ENCODE measurements around the gene ASH1L. TPM values are rescaled to one million over a fixed set of nuclear protein-coding genes. Genes with fewer than 3 reads are reported as not detected.
"Not testable (repeated sequence)": the region's sequence is repeated elsewhere in the genome, so short reads cannot be mapped to it uniquely, and the experiment has no call there.

Gene ASH1L

DNA sequence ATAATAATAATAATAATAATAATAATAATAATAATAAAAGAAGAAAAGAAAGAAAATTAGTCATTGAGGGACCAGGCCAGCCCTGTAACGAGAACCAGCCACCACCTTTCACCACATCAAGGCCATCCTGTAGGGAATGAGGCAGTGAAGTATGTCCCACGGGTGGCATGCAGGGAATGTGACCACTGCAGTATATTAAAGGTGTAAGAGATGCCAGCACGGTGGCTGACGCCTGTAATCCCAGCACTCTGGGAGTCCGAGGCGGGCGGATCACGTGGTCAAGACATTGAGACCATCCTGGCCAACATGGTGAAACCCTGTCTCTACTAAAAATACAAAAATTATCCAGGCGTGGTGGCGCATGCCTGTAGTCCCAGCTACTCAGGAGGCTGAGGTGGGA is 271.6 kb downstream of the ASH1L start:
- H3K4me1 ChIP-seq (ENCODE audit: control insufficient read depth, low read depth, low read length), result not testable (repeated sequence)
- WGBS (ENCODE audit: extremely low coverage, insufficient coverage, low lambda C conversion rate), result no CpG with 5 or more reads among the region's 10 CpGs

DNA sequence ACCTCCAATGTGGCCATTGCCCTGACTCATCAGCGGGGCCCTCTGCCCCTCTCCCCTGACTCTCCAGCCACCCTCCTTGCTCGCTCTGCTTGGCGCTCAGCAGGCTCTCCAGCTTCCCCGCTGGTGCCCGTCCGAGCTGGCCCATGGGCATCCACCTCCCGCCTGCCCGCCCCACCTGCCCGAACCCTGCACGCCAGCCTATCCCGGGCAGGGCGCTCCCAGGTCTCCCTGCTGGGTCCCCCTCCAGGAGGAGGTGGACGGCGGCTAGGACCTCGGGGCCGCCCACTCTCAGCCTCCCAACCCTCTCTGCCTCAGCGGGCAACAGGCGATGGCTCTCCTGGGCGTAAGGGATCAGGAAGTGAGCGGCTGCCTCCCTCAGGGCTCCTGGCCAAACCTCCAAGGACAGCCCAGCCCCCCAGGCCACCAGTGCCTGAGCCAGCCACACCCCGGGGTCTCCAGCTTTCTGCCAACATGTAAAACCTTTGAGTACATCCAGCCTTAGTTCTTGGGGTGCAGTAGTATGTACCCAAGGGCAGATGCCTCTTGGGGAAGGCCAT is 274.5 kb downstream of the ASH1L start:
- no peak overlapping the region for H2BK5ac ChIP-seq (ENCODE audit: low read length)
- no peak overlapping the region for H3K4me3 ChIP-seq (ENCODE audit: low read length)
- H3K23ac ChIP-seq (ENCODE audit: low read length), result no peak overlapping the region
- no peak overlapping the region for H3K4me2 ChIP-seq (ENCODE audit: low read length)
- no peaks in the 10 kb centered on the region for H3K79me2 ChIP-seq (ENCODE audit: control insufficient read depth, insufficient read depth, low read length)
- DNase-seq, result no peak
- no peaks in the 10 kb centered on the region for H3K27me3 ChIP-seq (ENCODE audit: insufficient read depth, low read length, poor library complexity)
- H3K18ac ChIP-seq (ENCODE audit: low read length), result no peak overlapping the region
- H3K4ac ChIP-seq (ENCODE audit: low read depth, low read length), result no peak overlapping the region
- H4K5ac ChIP-seq (ENCODE audit: low read length), result no peak overlapping the region
- no peak overlapping the region for H2BK15ac ChIP-seq (replicated peaks; ENCODE audit: low read depth)
- no peaks in the 10 kb centered on the region for H3K79me1 ChIP-seq (ENCODE audit: low read length)
- H3K27ac ChIP-seq (ENCODE audit: low read depth, low read length), result no peak overlapping the region
- no peak overlapping the region for H3K56ac ChIP-seq (ENCODE audit: low read length)
- no peaks in the 10 kb centered on the region for H3K4me1 ChIP-seq (ENCODE audit: control insufficient read depth, low read depth, low read length)
- no peak overlapping the region for H2BK120ac ChIP-seq (ENCODE audit: low read depth, low read length)
- H3K36me3 ChIP-seq (ENCODE audit: control insufficient read depth, insufficient read depth, low read length), result peaks cover 2% of the 10 kb centered on the region
- WGBS (ENCODE audit: extremely low coverage, insufficient coverage, low lambda C conversion rate), result no CpG with 5 or more reads among the region's 21 CpGs
- H4K8ac ChIP-seq (ENCODE audit: low read depth, low read length), result no peak overlapping the region
- H2AK5ac ChIP-seq (ENCODE audit: low read length), result no peak overlapping the region
- H3K9ac ChIP-seq (ENCODE audit: low read length), result no peak overlapping the region

More for the DNA sequence above, 271.6 kb downstream of the ASH1L start:
- not testable (repeated sequence) for H3K79me1 ChIP-seq (ENCODE audit: low read length); H3K18ac ChIP-seq (ENCODE audit: low read length); H3K36me3 ChIP-seq (ENCODE audit: control insufficient read depth, insufficient read depth, low read length); DNase-seq; H3K23ac ChIP-seq (ENCODE audit: low read length); H4K5ac ChIP-seq (ENCODE audit: low read length); H3K4ac ChIP-seq (ENCODE audit: low read depth, low read length); H2BK120ac ChIP-seq (ENCODE audit: low read depth, low read length); H3K56ac ChIP-seq (ENCODE audit: low read length); H2BK5ac ChIP-seq (ENCODE audit: low read length); H3K27ac ChIP-seq (ENCODE audit: low read depth, low read length); H3K27me3 ChIP-seq (ENCODE audit: insufficient read depth, low read length, poor library complexity); H3K9ac ChIP-seq (ENCODE audit: low read length); H3K4me2 ChIP-seq (ENCODE audit: low read length); H2AK5ac ChIP-seq (ENCODE audit: low read length); H3K79me2 ChIP-seq (ENCODE audit: control insufficient read depth, insufficient read depth, low read length); H2BK15ac ChIP-seq (replicated peaks; ENCODE audit: low read depth); H3K4me3 ChIP-seq (ENCODE audit: low read length); H4K8ac ChIP-seq (ENCODE audit: low read depth, low read length)

DNA sequence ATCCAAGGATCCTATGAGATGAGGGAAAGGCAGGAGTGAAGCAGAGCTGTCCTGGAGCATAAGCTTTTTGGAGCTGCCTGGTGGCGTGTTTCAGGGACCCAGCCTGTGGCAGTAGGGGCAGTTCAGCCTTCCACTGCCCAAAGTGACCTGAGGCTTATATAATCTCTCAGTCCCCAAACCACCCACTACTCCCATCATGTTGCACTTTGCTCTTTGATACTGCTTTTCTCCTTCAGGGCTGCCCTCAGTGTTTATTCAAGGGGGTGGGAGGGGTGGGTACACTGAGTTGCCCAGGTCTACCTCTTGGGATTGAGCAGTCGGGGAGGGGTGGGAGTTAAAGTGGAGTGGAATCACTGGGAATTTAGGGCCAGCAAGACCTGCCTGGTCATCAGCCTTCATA is 276.1 kb downstream of the ASH1L start:
- no peak for DNase-seq
- Histone ChIP-seq H3K4me2 (ENCODE audit: low read length) (no peak overlapping the region), H3K36me3 (ENCODE audit: control insufficient read depth, insufficient read depth, low read length) (peaks cover 2% of the 10 kb centered on the region)

DNA sequence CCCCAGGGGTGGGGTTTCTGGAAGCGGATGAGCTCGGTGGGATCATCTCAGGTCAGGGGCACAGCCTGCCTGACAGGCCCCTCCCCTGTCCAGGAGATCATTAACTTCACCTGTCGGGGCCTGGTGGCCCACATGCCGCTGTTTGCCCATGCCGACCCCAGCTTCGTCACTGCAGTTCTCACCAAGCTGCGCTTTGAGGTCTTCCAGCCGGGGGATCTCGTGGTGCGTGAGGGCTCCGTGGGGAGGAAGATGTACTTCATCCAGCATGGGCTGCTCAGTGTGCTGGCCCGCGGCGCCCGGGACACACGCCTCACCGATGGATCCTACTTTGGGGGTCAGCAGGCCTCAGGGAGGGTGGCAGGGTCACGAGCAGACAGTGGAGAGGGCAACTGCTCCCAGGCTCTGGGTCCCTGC is 277.0 kb downstream of the ASH1L start:
- H3K56ac ChIP-seq (ENCODE audit: low read length), result no peak overlapping the region
- no peak overlapping the region for H4K8ac ChIP-seq (ENCODE audit: low read depth, low read length)
- no peak for DNase-seq
- no peak overlapping the region for H3K4me2 ChIP-seq (ENCODE audit: low read length)
- H3K27me3 ChIP-seq (ENCODE audit: insufficient read depth, low read length, poor library complexity), result no peaks in the 10 kb centered on the region
- no peak overlapping the region for H4K5ac ChIP-seq (ENCODE audit: low read length)
- no peak overlapping the region for H2BK120ac ChIP-seq (ENCODE audit: low read depth, low read length)
- H3K79me1 ChIP-seq (ENCODE audit: low read length), result no peaks in the 10 kb centered on the region
- H2BK5ac ChIP-seq (ENCODE audit: low read length), result no peak overlapping the region
- no peak overlapping the region for H3K9ac ChIP-seq (ENCODE audit: low read length)
- no peaks in the 10 kb centered on the region for H3K4me1 ChIP-seq (ENCODE audit: control insufficient read depth, low read depth, low read length)
- H3K27ac ChIP-seq (ENCODE audit: low read depth, low read length), result no peak overlapping the region
- no peak overlapping the region for H3K18ac ChIP-seq (ENCODE audit: low read length)
- H3K79me2 ChIP-seq (ENCODE audit: control insufficient read depth, insufficient read depth, low read length), result no peaks in the 10 kb centered on the region
- H3K36me3 ChIP-seq (ENCODE audit: control insufficient read depth, insufficient read depth, low read length), result peaks cover 2% of the 10 kb centered on the region
- WGBS (ENCODE audit: extremely low coverage, insufficient coverage, low lambda C conversion rate), result no CpG with 5 or more reads among the region's 18 CpGs
- H2BK15ac ChIP-seq (replicated peaks; ENCODE audit: low read depth), result no peak overlapping the region
- H2AK5ac ChIP-seq (ENCODE audit: low read length), result no peak overlapping the region
- no peak overlapping the region for H3K4me3 ChIP-seq (ENCODE audit: low read length)
- no peak overlapping the region for H3K4ac ChIP-seq (ENCODE audit: low read depth, low read length)
- H3K23ac ChIP-seq (ENCODE audit: low read length), result no peak overlapping the region

More for the DNA sequence above, 276.1 kb downstream of the ASH1L start:
- Histone ChIP-seq H2BK15ac (replicated peaks; ENCODE audit: low read depth) (no peak overlapping the region), H3K79me2 (ENCODE audit: control insufficient read depth, insufficient read depth, low read length) (no peaks in the 10 kb centered on the region), H3K27me3 (ENCODE audit: insufficient read depth, low read length, poor library complexity) (no peaks in the 10 kb centered on the region), H3K56ac (ENCODE audit: low read length) (no peak overlapping the region), H4K5ac (ENCODE audit: low read length) (no peak overlapping the region), H3K9ac (ENCODE audit: low read length) (no peak overlapping the region), H4K8ac (ENCODE audit: low read depth, low read length) (no peak overlapping the region), H3K79me1 (ENCODE audit: low read length) (no peaks in the 10 kb centered on the region), H3K4ac (ENCODE audit: low read depth, low read length) (no peak overlapping the region), H2BK120ac (ENCODE audit: low read depth, low read length) (no peak overlapping the region), H3K4me1 (ENCODE audit: control insufficient read depth, low read depth, low read length) (no peaks in the 10 kb centered on the region), H3K27ac (ENCODE audit: low read depth, low read length) (no peak overlapping the region), H2AK5ac (ENCODE audit: low read length) (no peak overlapping the region), H3K23ac (ENCODE audit: low read length) (no peak overlapping the region), H2BK5ac (ENCODE audit: low read length) (no peak overlapping the region), H3K4me3 (ENCODE audit: low read length) (no peak overlapping the region), H3K18ac (ENCODE audit: low read length) (no peak overlapping the region)
- WGBS (ENCODE audit: extremely low coverage, insufficient coverage, low lambda C conversion rate), result no CpG with 5 or more reads among the region's 2 CpGs

Small RNA genes lying within 50 kb of the gene (small RNA-seq; reads per million reads assigned to genes)
- gene AL353807.4 (ENCODE audit: insufficient read depth) (not detected), gene RNU6-106P (ENCODE audit: insufficient read depth) (2.3 reads per million, percentile 28 among the genes with 10 or more reads in this experiment), gene RNU6-1297P (ENCODE audit: insufficient read depth) (not detected)

Measured in mesendoderm (in vitro differentiated cells).